GM20000 (cell line): Measurements from ENCODE around the gene ZNF761.

Source experiments
- DNase-seq: peaks from one replicate; pipeline ENCODE4 v3.0.0; 2012; ENCODE audit warnings: low spot score
- TF ChIP-seq, protein P1 (sequence below): IDR thresholded peaks from 2 replicates; pipeline ENCODE4 v1.5.1; 2012; ENCODE audit warnings: mild to moderate bottlenecking, control low read depth; ENCODE audit errors: extremely low read depth, missing control alignments

Gene ZNF761

DNA sequence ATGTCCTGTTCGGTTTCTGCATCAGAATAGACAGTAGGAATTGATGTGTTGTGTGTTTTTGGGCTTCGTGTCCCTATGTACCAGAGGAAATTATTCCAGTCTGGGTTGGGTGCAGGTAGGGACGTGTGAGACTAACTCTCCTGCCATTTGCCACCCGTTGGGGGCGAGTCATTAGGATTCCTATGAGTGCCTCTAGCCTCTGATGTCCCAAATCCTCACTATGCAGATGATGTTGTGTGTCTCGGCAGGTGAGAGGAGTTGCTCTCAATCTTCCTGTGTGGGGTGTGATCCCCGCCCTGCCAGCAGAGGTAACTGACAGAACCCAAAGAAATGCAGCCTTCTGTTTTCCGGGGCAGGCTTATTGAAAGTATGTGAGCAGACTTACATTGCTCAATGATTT, 74.9 kb downstream of the ZNF761 start:
- DNase-seq: no peak
- TF ChIP-seq, protein P1, sequence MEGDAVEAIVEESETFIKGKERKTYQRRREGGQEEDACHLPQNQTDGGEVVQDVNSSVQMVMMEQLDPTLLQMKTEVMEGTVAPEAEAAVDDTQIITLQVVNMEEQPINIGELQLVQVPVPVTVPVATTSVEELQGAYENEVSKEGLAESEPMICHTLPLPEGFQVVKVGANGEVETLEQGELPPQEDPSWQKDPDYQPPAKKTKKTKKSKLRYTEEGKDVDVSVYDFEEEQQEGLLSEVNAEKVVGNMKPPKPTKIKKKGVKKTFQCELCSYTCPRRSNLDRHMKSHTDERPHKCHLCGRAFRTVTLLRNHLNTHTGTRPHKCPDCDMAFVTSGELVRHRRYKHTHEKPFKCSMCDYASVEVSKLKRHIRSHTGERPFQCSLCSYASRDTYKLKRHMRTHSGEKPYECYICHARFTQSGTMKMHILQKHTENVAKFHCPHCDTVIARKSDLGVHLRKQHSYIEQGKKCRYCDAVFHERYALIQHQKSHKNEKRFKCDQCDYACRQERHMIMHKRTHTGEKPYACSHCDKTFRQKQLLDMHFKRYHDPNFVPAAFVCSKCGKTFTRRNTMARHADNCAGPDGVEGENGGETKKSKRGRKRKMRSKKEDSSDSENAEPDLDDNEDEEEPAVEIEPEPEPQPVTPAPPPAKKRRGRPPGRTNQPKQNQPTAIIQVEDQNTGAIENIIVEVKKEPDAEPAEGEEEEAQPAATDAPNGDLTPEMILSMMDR: no peak
